ENCODE results near the gene MICAL2. TPM values are rescaled to one million over a fixed set of nuclear protein-coding genes. Genes with fewer than 3 reads are reported as not detected.

Gene MICAL2
- total RNA-seq, 1 donor from 2014 or later = 140 TPM

DNA sequence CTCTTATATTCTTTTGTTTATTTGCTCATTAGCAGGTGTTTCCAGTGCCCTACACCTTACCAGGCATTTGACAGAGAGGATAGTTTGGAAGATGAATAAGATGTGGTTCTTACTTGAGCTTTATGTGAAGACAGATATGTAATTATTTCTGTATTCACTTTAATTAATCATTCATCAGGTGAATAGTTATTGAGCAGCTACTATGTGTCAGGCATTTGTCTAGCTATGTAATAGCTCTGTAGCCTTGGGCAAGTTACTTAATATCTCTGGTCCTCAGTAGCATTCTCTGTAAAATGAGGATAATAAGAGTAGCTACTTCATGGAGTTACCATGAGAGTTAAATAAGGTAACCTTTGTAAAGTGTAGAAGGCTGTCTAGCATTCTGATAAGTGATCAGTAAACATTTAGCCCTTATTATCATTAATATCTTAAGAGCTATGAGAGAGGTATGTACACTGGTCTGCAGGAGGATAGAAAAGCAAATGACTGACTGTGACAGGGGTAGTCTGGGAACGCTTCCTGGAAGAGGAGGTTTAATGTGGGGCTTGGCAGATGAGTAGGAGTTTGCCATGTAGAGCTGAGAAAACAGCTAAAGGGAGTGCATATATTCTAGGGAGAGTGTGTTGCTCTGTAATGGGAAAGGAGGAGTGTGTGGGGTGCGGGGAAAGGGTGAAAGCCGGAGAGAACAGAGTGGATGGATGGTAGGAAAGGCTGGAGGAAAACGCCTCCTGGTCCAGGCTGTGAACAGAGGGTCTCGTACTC is 56.1 kb downstream of the MICAL2 start:
- no peak for DNase-seq (ENCODE audit: low read depth in 2 of 2)

GRCh38 chr11:12167061-12168000 is 56.9 kb downstream of the MICAL2 start:
- peak; percentile 94 to 98 for DNase-seq (ENCODE audit: low read depth in 2 of 2)

DNA sequence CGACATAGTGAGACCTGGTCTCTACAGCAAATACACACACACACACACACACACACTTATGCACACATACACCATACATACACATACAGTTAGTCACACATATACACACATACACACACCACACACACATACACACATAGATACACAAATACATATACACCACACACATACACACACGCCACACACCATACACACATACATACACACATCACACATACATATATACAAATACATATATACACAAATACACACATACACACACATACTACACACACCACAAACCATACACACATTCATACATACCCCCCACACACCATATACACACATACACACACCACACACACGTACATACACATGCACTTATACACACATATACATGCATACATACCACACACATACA is 57.7 kb downstream of the MICAL2 start:
- DNase-seq (ENCODE audit: low read depth in 2 of 2) = no peak

GRCh38 chr11:12169822-12170221 is 59.4 kb downstream of the MICAL2 start:
- DNase-seq (ENCODE audit: low read depth in 2 of 2) = no peak

DNA sequence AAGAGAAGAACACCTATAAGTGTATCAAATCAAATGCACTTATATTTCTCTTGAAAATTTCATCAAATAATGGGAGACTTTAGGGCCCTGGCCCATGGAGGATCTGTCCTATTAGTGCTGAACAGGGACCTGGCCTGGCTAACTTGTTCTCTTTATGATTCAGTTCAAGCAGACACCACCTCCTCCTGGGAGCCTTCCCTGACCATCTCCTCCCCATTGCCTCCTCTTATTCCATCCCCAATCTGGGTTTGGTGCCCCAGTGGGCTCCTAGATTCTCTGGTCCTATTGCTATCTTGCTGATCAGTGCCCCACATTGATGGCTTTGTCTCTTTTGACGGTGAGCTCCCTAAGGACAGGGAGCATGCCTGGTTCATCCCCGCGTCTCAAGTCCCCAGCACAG is 60.1 kb downstream of the MICAL2 start:
- no peak for DNase-seq (ENCODE audit: low read depth in 2 of 2)

DNA sequence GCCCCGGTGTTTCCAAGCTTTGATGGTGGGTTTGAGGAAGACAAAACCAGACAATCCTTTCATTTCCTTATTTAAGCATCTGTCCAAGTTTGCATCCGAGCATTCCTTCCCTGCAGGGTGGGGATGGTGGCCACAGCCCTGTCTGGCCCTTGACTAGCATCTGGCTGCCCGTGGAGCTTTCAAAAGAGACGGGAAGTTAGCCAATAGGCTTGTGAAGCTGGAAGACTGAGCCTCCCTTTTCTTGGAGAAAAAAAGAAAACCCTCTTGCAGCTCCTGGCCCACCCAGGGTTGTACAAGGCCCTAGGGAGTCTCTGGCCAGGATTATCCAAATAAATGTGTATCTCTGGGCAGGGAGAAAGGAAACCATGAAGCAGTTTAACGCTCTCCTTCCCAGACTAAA is 60.6 kb downstream of the MICAL2 start:
- no peak for DNase-seq (ENCODE audit: low read depth in 2 of 2)

GRCh38 chr11:12171921-12172320 is 61.5 kb downstream of the MICAL2 start:
- no peak for DNase-seq (ENCODE audit: low read depth in 2 of 2)

DNA sequence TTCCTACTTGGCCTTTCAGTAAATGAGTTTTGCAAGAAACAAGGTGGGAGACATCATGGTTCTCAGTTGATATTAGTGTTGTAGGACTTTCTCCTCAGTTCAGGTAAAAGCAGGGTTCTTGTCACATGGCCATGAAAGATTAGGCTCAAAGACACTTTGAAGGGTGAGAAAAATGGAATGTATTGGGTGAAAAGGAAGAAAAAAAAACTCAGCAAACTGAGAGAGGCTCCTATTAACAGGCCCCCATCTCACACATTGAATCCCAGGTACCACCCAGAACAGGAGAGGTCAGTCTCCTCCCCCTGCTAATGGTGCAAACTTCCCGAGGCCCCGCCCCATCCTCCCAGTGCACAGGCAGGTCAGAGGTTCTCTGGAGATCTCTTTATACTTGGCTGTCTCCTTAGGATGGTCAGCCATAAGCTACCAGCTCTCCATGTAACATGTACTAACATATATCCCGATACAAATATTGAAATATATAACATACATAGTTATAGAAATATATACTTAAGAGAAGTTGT is 62.2 kb downstream of the MICAL2 start:
- DNase-seq (ENCODE audit: low read depth in 2 of 2) = no peak

DNA sequence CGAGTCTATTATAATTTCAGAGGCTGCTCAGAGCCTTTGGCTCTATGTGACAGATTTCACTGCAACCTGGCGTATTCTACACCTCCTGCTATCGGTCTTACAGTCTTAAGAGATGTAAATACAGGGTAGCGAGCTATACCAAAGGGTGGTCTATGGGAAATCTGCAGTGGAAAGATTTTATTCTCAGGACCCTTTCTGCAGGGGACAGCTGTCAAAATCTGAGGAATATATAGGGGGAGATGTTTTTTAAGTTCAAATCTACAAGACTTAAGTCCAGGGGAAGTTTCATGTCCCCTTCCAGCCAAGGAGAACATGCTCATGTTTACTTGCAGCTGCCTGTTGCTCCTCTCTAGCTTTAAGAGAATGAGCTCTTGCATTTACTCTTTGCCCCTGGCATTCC is 62.7 kb downstream of the MICAL2 start:
- no peak for DNase-seq (ENCODE audit: low read depth in 2 of 2)

DNA sequence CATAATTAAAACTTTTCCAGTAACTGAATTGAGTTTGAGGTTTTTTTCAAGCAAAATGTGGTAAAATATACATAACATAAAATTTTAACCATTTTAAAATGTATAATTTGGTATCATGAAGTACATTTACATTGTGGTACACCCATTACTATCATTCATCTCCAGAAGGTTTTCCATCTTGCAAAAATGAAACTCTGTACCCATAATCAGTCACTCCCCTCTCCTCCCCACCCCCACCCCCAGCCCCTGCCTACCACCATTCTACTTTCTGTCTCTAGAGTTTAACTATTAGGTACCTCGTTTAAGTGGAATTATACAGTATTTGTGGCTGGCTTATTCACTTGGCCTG is 63.7 kb downstream of the MICAL2 start:
- no peak for DNase-seq (ENCODE audit: low read depth in 2 of 2)

GRCh38 chr11:12174477-12175143 is 64.2 kb downstream of the MICAL2 start:
- peak in 1 of 2 donors; percentile 55 for DNase-seq (ENCODE audit: low read depth in 2 of 2)

DNA sequence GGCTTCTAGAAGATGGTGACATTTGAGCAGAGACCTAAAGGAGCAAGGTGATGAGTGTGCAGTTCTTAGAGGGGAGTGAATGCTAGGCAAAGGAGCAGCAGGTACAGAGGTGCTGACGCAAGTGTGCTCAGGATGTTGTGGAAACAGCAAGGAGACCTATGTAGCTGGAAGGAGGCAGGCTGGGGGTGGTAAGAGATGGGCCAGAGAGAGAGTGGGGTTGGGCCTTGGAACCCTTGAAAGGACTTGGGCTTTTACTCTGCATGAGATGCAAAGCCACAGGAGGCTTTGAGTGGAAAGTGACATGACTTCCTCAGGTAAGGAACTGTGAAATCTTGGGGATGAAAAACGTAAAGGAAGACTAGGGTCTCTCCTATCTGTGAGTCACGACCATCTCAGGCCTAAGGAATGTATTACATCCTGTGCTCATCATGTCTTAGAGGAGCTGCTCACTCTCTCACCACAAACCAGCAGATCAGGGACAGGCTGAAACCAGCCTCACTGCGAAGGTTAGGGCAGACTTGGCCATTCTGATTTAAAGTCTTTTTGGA is 65.4 kb downstream of the MICAL2 start:
- DNase-seq (ENCODE audit: low read depth in 2 of 2) = peak in 1 of 2 donors; percentile 91

DNA sequence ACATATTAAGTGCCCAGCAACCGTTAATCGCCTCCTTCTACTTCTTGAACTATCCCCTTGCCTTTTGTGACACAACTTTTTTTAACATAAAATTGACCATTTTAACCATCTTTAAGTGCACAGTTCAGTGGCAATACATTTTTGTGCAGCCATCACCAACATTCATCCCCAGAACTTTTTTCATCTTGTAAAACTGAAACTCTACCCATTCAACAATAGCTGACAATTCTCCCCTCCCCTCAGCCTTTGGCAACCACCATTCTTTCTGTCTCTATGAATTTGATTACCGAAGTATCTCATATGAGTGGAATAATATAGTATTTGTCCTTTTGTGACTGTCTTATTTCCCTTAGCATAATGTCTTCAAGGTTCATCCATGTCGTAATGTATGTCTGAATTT is 66.0 kb downstream of the MICAL2 start:
- DNase-seq (ENCODE audit: low read depth in 2 of 2) = no peak

GRCh38 chr11:12177739-12178338 is 67.4 kb downstream of the MICAL2 start:
- no peak for DNase-seq (ENCODE audit: low read depth in 2 of 2)

DNA sequence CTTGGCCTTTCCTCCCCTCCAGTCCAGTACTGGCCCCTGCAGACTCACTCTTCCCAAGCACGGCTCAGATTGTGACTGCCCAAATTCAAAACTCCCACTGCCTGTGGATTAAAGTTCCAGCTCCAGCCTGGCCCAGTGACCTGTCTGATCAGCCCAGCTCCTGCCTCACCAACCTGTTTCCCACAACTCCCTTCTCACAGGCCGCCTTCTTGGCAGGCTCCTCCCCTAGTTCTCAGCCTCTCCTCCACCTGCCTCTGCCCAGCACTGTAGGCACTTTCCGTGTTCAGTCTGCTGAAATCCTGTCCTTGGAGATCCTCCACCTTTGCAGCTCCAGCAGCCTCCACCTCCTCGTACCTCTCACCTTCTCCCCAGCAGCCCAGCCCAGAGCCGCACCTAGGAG is 68.6 kb downstream of the MICAL2 start:
- DNase-seq (ENCODE audit: low read depth in 2 of 2) = no peak

GRCh38 chr11:12179531-12179930 is 69.1 kb downstream of the MICAL2 start:
- no peak for DNase-seq (ENCODE audit: low read depth in 2 of 2)

DNA sequence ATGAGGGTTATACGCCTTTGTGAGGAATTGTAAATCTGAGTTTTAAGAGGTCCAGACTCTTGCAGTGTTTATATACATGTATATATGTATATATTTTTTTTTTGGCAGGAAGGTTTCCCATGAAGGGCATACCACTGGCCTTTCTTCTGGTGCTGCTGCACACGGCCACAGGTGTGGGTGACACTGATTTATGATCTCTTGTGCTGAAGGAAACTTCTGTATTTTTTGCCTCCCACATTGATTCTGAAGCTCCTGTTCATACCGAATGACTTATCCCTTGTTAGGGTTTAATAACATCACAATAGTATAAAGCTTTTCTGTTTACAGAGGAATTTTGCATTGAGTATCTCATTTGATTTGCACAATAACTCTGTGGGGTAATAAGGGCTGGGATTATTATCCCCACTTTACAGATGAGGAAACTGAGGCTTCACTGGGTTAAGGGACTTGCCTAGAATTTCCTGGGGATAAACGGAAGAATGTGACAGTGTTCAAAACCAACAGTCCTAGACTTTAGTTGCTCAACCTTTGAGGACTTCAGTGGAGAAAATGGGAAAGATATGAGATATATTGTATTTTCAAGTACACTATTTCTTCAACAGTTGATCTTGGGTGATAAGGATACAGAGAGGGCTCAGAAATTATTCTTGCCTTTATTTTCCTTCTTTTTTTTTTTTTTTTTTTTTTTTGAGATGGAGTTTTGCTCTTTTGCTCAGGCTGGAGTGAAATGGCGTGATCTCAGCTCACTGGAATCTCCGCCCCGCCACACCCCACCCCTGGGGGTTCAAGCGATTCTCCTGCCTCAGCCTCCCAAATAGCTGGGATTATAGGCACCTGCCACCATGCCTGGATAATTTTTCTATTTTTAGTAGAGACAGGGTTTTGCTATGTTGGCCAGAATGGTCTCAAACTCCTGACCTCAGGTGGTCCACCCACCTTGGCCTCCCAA is 70.1 kb downstream of the MICAL2 start:
- DNase-seq (ENCODE audit: low read depth in 2 of 2) = no peak

DNA sequence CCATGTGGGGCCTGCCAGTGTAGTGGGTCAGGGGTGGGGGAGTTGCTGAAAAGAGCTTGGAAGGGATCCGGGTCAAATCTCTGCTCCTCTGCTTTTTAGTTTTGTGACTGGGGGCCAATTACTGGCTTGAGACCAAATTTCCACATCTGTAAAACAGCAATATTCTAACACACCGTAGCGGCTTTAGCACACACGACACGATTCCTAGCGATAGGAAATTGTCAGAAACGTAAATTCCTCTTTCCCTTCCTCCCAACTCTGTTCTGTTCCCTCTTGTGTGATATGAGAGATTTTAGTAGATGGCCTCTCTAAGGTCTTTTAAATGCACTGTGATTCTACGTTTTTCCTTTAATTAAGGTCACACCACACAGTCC is 71.9 kb downstream of the MICAL2 start:
- DNase-seq (ENCODE audit: low read depth in 2 of 2) = no peak

DNA sequence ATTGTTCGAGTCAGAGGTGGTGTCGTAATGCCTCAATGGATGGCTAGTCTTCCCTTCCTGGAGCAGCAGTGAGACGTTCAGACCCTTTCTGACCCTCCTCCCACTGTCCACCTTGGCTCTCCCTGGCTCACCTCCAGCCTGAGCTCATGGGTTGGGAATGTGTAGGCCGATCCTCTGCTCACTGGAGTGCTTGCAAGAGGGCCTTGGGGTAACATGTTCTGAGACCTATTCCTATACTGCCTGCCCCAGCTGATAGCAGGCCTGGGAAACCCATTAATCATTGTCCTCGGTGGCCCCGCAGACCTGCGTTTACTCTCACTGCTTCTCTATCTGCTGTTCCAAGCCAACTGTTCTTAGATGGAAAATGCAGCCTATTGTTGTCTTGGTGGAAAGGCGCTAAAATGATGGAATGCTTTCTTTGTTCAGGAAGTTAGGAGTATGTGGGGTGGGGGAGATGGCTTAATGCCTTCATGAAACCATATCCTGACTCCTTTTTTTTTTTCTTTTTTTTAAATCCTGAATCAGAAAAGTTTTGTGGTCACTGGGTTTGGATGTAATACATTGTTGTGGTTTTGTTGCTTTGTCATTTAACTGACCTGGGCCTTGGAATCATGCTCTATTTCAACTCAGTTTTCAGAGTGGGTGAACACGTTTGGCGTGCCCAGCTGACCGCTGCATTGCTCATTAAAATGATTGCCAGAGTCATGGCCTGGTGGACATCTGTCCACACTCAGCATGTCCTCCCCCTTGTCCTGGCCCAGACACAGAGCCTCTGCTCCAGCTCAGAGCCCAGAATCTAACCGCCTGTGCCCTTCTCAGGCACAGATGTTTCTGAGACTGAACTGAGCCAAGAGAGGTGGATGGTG is 72.5 kb downstream of the MICAL2 start:
- DNase-seq (ENCODE audit: low read depth in 2 of 2) = peak; percentile 83 to 97
